Psoas muscle (tissue), 8 donors: ENCODE data around the gene C10orf143. TPM values are rescaled to one million over a fixed set of nuclear protein-coding genes. Genes with fewer than 3 reads are reported as not detected.

Experiments used
- ATAC-seq, 4 donors: fragments of 200-7000 bp; cut with Tn5 transposase; one replicate each; pipeline ENCODE4 v1.9.1; 2020; ENCODE audit warnings: moderate library complexity in 3 of 4, mild to moderate bottlenecking in 2 of 4
- DNase-seq, 2 donors: peaks; one replicate each; pipeline ENCODE4 v3.0.0-alpha.2; 2020
- H3K27ac ChIP-seq: fragments of 200-600 bp; one replicate; pipeline ENCODE4 v1.8.0; 2022
- H3K27me3 ChIP-seq, 3 donors: fragments of 200-600 bp in 1 of 3; one replicate each; pipeline versions ENCODE4 v1.6.1 to v1.8.0; 2013 to 2022; ENCODE audit warnings: low read length in 2 of 3, mild to moderate bottlenecking in 2 of 3, moderate library complexity in 1 of 3; ENCODE audit not compliant: insufficient read depth in 3 of 3
- H3K36me3 ChIP-seq, 2 donors: fragments of 200-600 bp in 1 of 2; one replicate each; pipeline versions ENCODE4 v1.6.1 to v1.8.0; 2013 to 2022; ENCODE audit warnings: low read depth in 1 of 2, mild to moderate bottlenecking in 1 of 2, moderate library complexity in 1 of 2; ENCODE audit not compliant: insufficient read depth in 1 of 2
- H3K4me1 ChIP-seq: fragments of 200-600 bp; one replicate; pipeline ENCODE4 v1.8.0; 2022
- H3K4me3 ChIP-seq: fragments of 200-600 bp; one replicate; pipeline ENCODE4 v1.8.0; 2022; ENCODE audit warnings: mild to moderate bottlenecking
- H3K9me3 ChIP-seq: fragments of 200-600 bp; one replicate; pipeline ENCODE4 v1.8.0; 2022
- CTCF ChIP-seq: fragments of 200-600 bp; IDR thresholded peaks from one replicate; pipeline ENCODE4 v1.8.0; 2022; ENCODE audit warnings: antibody characterized with exemption
- WGBS, 3 donors: extraction: QIAGEN DNeasy Blood & Tissue Kit; methylation state at CpG; one replicate each; pipeline versions ENCODE4 v1.1.6 to v1.1.7; 2013; 5-methylcytosine and 5-hydroxymethylcytosine counted together
- intact Hi-C, 2 donors: fragments of 100-400 bp; cut with DNase I; formaldehyde crosslinking; loops; one replicate each; pipeline versions ENCODE4 v1.11.0 to v1.14.2; 2022
- polyA plus RNA-seq, 3 donors: library from polyadenylated mRNA; stranded (reverse); fragments of 200-250 nt; gene quantifications; one replicate each; pipeline ENCODE4 v1.2.3, GENCODE V29; 2013
- total RNA-seq, 4 donors: library from RNA; stranded (reverse); fragmentation: NEBNext Ultra II Directional in 2 of 4; extraction: Animal tissue kit (Norgen Biotek cat#: 25700) in 2 of 4; gene quantifications; one replicate each; pipeline versions ENCODE4 v1.2.1 to v1.2.4, GENCODE V29; 2021 to 2023
- donor health status: healthy with polysubstance abuse.
- donor health status: DM: no; HTN: no; CAD: no; lungs with moderate emphysema.
- donor health status: Bipolar disorder and iron deficiency.
- donor health status: healthy.
- donor health status: DM: yes; HTN: yes; CAD: no.
- donor health status: DM: no; HTN: no; CAD: no.
- donor health status: DM: no; HTN: no; CAD: no.
- donor health status: DM: yes; HTN: yes; CAD: no.

C10orf143 gene
- total and polyA plus RNA-seq, 7 donors = 3.3 to 5.1 (median 4.7) TPM

- DNase-seq (no peak), ATAC-seq (no peak)
- WGBS, 3 donors = 91 to 95% (median 94%) methylated on average over 8 of the region's 8 CpGs
- Histone ChIP-seq H3K9me3 (no peaks in the 10 kb centered on the region), H3K36me3 (no peaks in the 10 kb centered on the region), H3K4me3 (no peak overlapping the region), H3K4me1 (no peaks in the 10 kb centered on the region), H3K27ac (no peak overlapping the region), H3K27me3 (peaks cover 0 to 4% (median 0%) of the 10 kb centered on the region in 3 donors)
- intact Hi-C loops = no loop called here
- no peak for TF ChIP-seq CTCF
These were observed 72.0 kb downstream of the C10orf143 start for GRCh38 chr10:130038611-130039109.

- TF ChIP-seq CTCF = no peak
- Histone ChIP-seq H3K4me1 (no peaks in the 10 kb centered on the region), H3K27ac (no peak overlapping the region), H3K4me3 (no peak overlapping the region), H3K27me3 (peaks cover 0 to 4% (median 0%) of the 10 kb centered on the region in 3 donors), H3K9me3 (no peaks in the 10 kb centered on the region), H3K36me3 (no peaks in the 10 kb centered on the region)
- WGBS, 3 donors = 92 to 97% (median 93%) methylated on average over 8 of the region's 8 CpGs
- ATAC-seq (no peak), DNase-seq (no peak)
- intact Hi-C loops = no loop called here
These were observed 72.5 kb downstream of the C10orf143 start for GRCh38 chr10:130038019-130038555.

GRCh38 chr10:130037169-130037661 lies 73.4 kb downstream of the C10orf143 start:
- Histone ChIP-seq H3K36me3 (no peaks in the 10 kb centered on the region), H3K27me3 (peaks cover 0 to 4% (median 0%) of the 10 kb centered on the region in 3 donors), H3K9me3 (no peaks in the 10 kb centered on the region), H3K4me1 (no peaks in the 10 kb centered on the region), H3K4me3 (no peak overlapping the region), H3K27ac (no peak overlapping the region)
- intact Hi-C loops = no loop called here
- no peak for ATAC-seq
- no peak for TF ChIP-seq CTCF
- 84 to 87% (median 85%) methylated on average over 14 of the region's 14 CpGs for WGBS, 3 donors
- no peak for DNase-seq

- H3K27me3 ChIP-seq = peaks cover 0 to 4% (median 0%) of the 10 kb centered on the region in 3 donors
- H3K4me3 ChIP-seq = no peak overlapping the region
- no peak overlapping the region for H3K27ac ChIP-seq
- intact Hi-C loops = no loop called here
- DNase-seq = no peak
- H3K9me3 ChIP-seq = peaks cover 3% of the 10 kb centered on the region
- no peak for TF ChIP-seq CTCF
- 92 to 94% (median 93%) methylated on average over 13 of the region's 13 CpGs for WGBS, 3 donors
- H3K36me3 ChIP-seq = no peaks in the 10 kb centered on the region
- H3K4me1 ChIP-seq = no peaks in the 10 kb centered on the region
- ATAC-seq = no peak
These were observed 74.1 kb downstream of the C10orf143 start for GRCh38 chr10:130036296-130037065.
